ENCODE measurements around the gene MCM3.

- TF ChIP-seq CTCF (IDR thresholded peaks at IDR 0.05) (no peak), POLR2A (IDR thresholded peaks at IDR 0.05) (no peak)
Observed at GRCh38 chr6:52231406-52232127, 53.0 kb downstream of the MCM3 start.

Data from heart left ventricle (tissue), 13 donors.